Aorta (tissue), 5 donors: Measurements from ENCODE around the gene PARL. TPM values are rescaled to one million over a fixed set of nuclear protein-coding genes. Genes with fewer than 3 reads are reported as not detected.

ENCODE experiments used
- ATAC-seq: fragments of 200-7000 bp; cut with Tn5 transposase; one replicate; pipeline ENCODE4 v1.9.1; 2022; ENCODE audit warnings: moderate library complexity; ENCODE audit not compliant: low FRiP score
- DNase-seq, 2 donors: peaks; one replicate each; pipeline ENCODE4 v3.0.0-alpha.2; 2020
- H3K27ac ChIP-seq, 2 donors: one replicate each; pipeline ENCODE4 v1.5.1; 2013; ENCODE audit warnings: low read length in 2 of 2, mild to moderate bottlenecking in 2 of 2, moderate library complexity in 2 of 2, control low read depth in 1 of 2, inconsistent platforms in 1 of 2, low read depth in 1 of 2
- H3K27me3 ChIP-seq, 2 donors: one replicate each; pipeline ENCODE4 v1.6.1; 2013; ENCODE audit warnings: control low read depth in 1 of 2, low read length in 1 of 2, mild to moderate bottlenecking in 1 of 2, moderate library complexity in 1 of 2; ENCODE audit not compliant: insufficient read depth in 2 of 2, control insufficient read depth in 1 of 2
- H3K36me3 ChIP-seq, 2 donors: one replicate each; pipeline ENCODE4 v1.6.1; 2013; ENCODE audit warnings: control low read depth in 1 of 2, low read length in 1 of 2, mild to moderate bottlenecking in 1 of 2; ENCODE audit not compliant: insufficient read depth in 2 of 2, control insufficient read depth in 1 of 2
- H3K4me1 ChIP-seq, 2 donors: one replicate each; pipeline ENCODE4 v1.6.1; 2013; ENCODE audit warnings: low read length in 2 of 2, control low read depth in 1 of 2, mild to moderate bottlenecking in 1 of 2, moderate library complexity in 1 of 2; ENCODE audit not compliant: insufficient read depth in 2 of 2, control insufficient read depth in 1 of 2
- H3K4me3 ChIP-seq, 2 donors: one replicate each; pipeline ENCODE4 v1.5.1; 2013; ENCODE audit warnings: low read length in 2 of 2, control low read depth in 1 of 2, mild to moderate bottlenecking in 1 of 2
- H3K9me3 ChIP-seq: one replicate; pipeline ENCODE4 v1.6.1; 2013; ENCODE audit warnings: mild to moderate bottlenecking, low read length; ENCODE audit not compliant: control insufficient read depth
- WGBS, 2 donors: extraction: QIAGEN DNeasy Blood & Tissue Kit; methylation state at CpG; one replicate each; pipeline ENCODE4 v1.1.7; 2013; 5-methylcytosine and 5-hydroxymethylcytosine counted together
- intact Hi-C, 2 donors: fragments of 100-400 bp; cut with DNase I; formaldehyde crosslinking; loops; one replicate each; pipeline versions ENCODE4 v1.14.2 to v1.15.0; 2022
- polyA plus RNA-seq, 2 donors: library from polyadenylated mRNA; stranded (reverse); fragments of 200-250 nt; gene quantifications; one replicate each; pipeline ENCODE4 v1.2.3, GENCODE V29; 2013
- total RNA-seq, 2 donors: library from RNA; stranded (reverse); fragmentation: NEBNext Ultra II Directional; extraction: Animal tissue kit (Norgen Biotek cat#: 25700); gene quantifications; one replicate each; pipeline ENCODE4 v1.2.1, GENCODE V29; 2021
- donor health status: healthy with polysubstance abuse.
- donor health status: Bipolar disorder and iron deficiency.
- donor health status: DM: no; HTN: no; CAD: no.
- donor health status: DM: no; HTN: no; CAD: no.
- donor health status: DM: yes; HTN: yes; CAD: no.

PARL gene
- total and polyA plus RNA-seq, 4 donors, result 49.5 to 76.4 (median 60.3) TPM

DNA sequence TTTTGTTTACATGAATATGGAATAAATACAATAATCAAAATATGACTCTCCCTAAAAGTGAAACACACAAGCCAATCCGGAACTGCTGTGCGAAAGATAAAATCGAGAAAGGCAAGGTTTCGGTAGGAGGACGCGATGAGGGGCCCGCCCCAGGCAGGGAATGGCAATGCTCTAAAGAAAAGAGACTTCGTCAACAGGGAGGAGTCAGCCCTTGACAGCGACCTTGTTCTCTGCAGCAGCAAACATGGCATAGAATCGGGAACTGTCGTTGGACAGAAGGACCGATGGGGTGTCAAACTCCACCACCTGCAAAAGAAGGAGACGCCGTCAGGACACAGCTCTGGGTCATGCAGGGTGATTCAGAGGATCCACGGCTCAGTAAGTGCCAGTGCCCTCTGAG, 36.4 kb upstream of the PARL start:
- Histone ChIP-seq H3K4me3 (no peak overlapping the region), H3K36me3 (peaks cover 6 to 9% of the 10 kb centered on the region in 2 donors), H3K4me1 (no peaks in the 10 kb centered on the region), H3K27ac (no peak overlapping the region), H3K9me3 (no peaks in the 10 kb centered on the region), H3K27me3 (no peaks in the 10 kb centered on the region)
- ATAC-seq (no peak), DNase-seq (no peak)
- intact Hi-C loops, result no loop called here
- WGBS, 2 donors, result 94% methylated on average over 15 of the region's 15 CpGs

DNA sequence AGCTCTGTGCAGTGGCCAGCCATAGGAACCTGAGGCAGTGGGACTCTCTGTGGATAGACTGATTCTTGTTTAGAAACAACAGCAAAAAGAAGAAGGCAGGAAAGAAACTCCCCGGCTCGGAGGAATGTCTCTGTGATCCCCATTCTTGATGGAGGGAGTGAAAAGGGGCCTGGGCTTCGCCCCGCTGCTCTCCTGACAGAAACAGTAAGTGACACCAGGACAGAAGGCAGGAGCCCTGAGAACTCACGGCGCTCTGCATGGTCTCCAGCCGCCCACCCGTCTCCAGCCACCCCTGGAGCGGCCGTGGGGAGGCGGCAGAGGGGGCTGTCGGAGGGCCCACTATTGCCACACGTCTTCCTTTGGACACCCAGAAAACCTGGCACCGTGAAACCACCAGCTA, 35.7 kb upstream of the PARL start:
- Histone ChIP-seq H3K27me3 (no peaks in the 10 kb centered on the region), H3K4me3 (no peak overlapping the region), H3K9me3 (no peaks in the 10 kb centered on the region), H3K36me3 (peaks cover 6 to 8% of the 10 kb centered on the region in 2 donors), H3K4me1 (no peaks in the 10 kb centered on the region), H3K27ac (no peak overlapping the region)
- WGBS, 2 donors, result 90 to 93% methylated on average over 14 of the region's 14 CpGs
- DNase-seq (no peak), ATAC-seq (no peak)
- intact Hi-C loops, result no loop called here

DNA sequence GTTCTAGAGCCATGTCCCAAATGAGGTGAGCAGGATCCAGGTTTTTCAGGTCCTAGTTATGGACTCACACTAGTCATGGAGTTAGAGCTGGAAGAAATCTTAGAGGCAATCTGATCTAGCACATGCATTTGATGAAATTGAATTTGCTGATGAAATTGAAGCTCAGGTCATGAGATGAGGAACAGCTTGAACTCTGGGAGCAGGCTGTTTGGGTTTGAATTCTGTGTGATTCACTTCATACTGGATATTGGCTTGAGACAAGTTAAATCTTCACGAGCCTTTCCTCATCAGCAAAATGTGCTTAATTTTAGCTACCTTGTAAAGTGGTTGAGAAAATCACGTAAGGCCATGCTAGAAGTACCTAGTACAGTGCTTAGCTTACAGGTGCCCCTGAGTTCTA, 33.5 kb upstream of the PARL start:
- 80 to 85% methylated on average over 2 of the region's 2 CpGs for WGBS, 2 donors

DNA sequence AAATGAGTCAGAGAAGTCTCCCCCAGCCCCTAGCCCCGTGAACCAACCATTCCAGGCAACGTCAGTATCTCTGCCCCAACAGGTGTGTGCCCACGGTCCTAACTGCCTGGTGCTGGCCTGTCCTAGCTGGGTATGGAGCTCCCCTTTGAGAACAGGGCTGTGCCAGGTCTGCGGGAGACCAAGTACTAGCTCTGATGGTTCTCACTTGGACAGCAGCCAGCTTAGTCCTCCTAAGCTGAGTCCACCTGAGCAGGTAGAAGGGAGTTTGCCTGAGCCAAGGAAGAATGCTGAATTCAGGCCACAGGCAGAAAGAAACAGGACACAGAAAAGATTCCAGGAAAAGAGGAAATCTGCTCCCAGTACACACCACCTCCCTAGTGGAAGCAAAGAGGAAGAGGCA, 33.1 kb upstream of the PARL start:
- Histone ChIP-seq H3K27ac (no peak overlapping the region), H3K27me3 (no peaks in the 10 kb centered on the region), H3K9me3 (no peaks in the 10 kb centered on the region), H3K36me3 (peaks cover 0 to 3% of the 10 kb centered on the region in 2 donors), H3K4me1 (no peaks in the 10 kb centered on the region), H3K4me3 (no peak overlapping the region)
- ATAC-seq (no peak), DNase-seq (no peak)
- intact Hi-C loops, result no loop called here
- 84 to 85% methylated on average over 4 of the region's 4 CpGs for WGBS, 2 donors

More for the DNA sequence above, 33.5 kb upstream of the PARL start:
- Histone ChIP-seq H3K4me3 (no peak overlapping the region), H3K27ac (no peak overlapping the region), H3K36me3 (peaks cover 0 to 3% of the 10 kb centered on the region in 2 donors), H3K9me3 (no peaks in the 10 kb centered on the region), H3K27me3 (no peaks in the 10 kb centered on the region), H3K4me1 (no peaks in the 10 kb centered on the region)
- intact Hi-C loops, result no loop called here
- DNase-seq, result no peak
- no peak for ATAC-seq

DNA sequence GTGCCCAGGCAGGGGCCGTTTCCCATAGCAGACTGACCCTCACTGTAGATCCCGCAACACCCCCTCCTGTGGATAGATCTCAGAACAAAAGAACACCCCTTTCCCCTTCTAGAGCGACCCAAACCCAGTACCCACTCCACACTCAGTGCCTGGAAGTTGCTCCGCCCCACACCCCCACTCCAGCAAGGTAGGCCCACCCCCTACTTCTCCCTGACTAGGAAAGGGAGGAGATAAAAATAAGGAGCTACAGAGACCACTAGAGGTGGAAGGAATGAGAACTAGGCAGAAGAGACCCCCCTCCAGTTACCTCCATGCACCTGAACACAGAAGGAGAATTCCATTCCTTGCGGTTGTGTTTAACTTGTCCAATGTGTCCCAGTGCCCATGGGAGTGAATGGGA, 30.2 kb upstream of the PARL start:
- intact Hi-C loops, result no loop called here
- H3K27me3 ChIP-seq, result no peaks in the 10 kb centered on the region
- no peak overlapping the region for H3K27ac ChIP-seq
- H3K36me3 ChIP-seq, result peaks cover 0 to under 1% of the 10 kb centered on the region in 2 donors
- no peak for DNase-seq
- H3K4me1 ChIP-seq, result no peaks in the 10 kb centered on the region
- no peak overlapping the region for H3K4me3 ChIP-seq
- WGBS, 2 donors, result 86 to 90% methylated on average over 5 of the region's 5 CpGs
- no peak for ATAC-seq
- no peaks in the 10 kb centered on the region for H3K9me3 ChIP-seq

DNA sequence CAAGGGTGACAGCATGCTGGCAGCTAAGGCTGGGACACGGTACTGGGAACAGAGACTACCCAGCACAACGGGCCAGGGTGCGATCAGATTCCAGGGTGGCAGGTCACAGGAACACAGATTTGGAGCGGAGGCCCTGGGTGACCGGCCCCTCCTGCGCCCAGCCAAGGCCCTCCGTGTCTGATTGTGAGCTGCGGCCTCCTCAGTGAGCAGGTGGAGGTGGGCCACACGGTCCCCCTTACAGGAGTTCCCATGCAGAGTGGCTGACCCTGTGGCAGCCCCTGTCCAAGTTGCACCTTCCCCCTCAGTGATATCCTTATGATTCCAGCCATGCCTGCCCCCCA, 28.9 kb upstream of the PARL start:
- H3K4me3 ChIP-seq, result no peak overlapping the region
- no peaks in the 10 kb centered on the region for H3K9me3 ChIP-seq
- H3K27ac ChIP-seq, result no peak overlapping the region
- ATAC-seq, result no peak
- no peak for DNase-seq
- 77 to 90% methylated on average over 9 of the region's 9 CpGs for WGBS, 2 donors
- H3K36me3 ChIP-seq, result no peaks in the 10 kb centered on the region
- no peaks in the 10 kb centered on the region for H3K27me3 ChIP-seq
- intact Hi-C loops, result no loop called here
- H3K4me1 ChIP-seq, result no peaks in the 10 kb centered on the region

DNA sequence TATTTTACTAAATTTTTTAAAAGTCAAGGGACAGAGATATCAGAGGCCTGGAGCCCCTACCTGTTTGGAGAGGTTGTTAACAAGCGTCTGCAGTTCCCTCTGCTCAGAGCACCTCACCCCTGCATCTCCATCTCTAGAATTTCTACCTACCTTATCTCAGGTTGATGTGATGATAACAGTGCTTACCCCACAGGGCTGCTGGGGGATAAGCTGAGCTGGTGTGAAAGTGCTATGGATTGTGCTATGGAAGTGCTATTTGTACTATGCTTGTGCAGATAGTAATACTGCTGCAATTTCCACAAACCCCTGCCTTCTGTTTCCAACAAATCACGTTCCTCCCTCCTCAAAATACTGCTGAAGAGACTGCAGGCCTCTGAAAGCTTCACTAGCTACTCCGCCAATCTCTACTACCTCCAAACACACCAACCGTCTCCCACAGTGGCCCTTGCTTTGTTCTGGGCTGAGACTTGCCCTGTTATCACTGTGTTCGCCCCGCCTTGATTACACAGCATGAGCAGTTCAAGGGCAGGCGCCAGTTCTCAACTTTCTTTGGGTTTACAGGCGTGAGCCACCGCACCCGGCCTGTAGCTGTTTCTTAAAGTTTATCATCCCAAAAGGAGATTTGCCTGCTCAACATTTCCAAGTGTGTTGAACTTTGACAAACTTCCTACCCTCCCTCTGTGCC, 28.4 kb upstream of the PARL start:
- H3K4me3 ChIP-seq, result no peak overlapping the region
- no peak for DNase-seq
- no peak for ATAC-seq
- H3K9me3 ChIP-seq, result no peaks in the 10 kb centered on the region
- H3K36me3 ChIP-seq, result no peaks in the 10 kb centered on the region
- intact Hi-C loops, result no loop called here
- H3K27me3 ChIP-seq, result no peaks in the 10 kb centered on the region
- H3K4me1 ChIP-seq, result no peaks in the 10 kb centered on the region
- no peak overlapping the region for H3K27ac ChIP-seq
- 86 to 88% methylated on average over 10 of the region's 10 CpGs for WGBS, 2 donors

DNA sequence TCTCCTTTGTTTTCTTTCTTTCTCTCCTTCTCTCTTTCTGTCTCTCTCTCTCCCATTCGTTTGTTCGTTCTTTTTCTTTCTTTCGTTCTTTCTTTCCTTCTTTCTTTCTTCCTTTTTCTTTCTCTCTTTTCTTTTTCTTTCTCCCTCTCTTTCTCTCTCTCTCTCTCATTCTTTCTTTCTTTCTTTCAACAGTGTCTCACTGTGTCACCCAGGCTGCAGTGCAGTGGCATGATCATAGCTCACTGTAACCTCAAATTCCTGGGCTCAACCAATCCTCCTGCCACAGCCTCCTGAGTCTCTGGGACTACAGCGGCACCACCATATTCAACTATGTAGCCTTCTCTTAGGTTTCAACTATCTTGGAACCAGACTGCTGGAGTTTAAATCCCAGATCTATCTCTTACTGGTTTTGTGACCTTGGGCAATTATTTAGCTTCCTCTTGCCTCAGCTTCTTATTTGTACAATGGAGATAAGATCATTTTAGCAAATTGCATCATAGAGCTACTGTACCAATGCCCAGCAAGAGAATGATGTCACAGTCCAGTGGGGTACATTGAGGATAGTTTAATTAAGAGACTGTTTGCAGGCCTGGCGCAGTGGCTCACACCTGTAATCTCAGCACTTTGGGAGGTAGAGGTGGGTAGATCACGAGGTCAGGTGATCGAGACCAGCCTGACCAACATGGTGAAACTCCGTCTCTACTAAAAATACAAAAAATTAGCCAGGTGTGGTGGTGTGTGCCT, 27.3 kb upstream of the PARL start:
- H3K9me3 ChIP-seq, result no peaks in the 10 kb centered on the region
- H3K27ac ChIP-seq, result no peak overlapping the region
- DNase-seq, result no peak
- no peaks in the 10 kb centered on the region for H3K36me3 ChIP-seq
- intact Hi-C loops, result no loop called here
- H3K27me3 ChIP-seq, result no peaks in the 10 kb centered on the region
- 82 to 89% methylated on average over 8 of the region's 8 CpGs for WGBS, 2 donors
- no peak overlapping the region for H3K4me3 ChIP-seq
- no peak for ATAC-seq
- H3K4me1 ChIP-seq, result no peaks in the 10 kb centered on the region

DNA sequence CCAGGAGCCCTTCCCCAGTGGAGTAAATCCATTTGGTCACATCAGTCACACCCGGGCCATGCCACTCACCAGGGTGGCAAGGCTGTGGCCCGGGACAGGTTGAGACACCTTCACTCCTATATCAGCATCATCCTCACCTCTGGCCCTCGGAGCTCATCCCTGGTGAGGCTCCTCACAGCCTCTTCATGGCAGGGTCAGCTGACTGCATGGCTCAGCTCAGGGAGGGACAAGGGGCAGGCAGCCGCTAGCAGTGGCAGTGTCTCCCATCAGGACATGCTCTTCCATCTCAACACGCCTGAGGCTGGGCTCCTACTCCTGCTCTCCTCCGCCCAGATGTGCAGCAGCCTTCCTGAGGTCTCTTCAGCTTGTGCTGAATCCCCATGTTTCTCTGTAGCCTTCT, 26.4 kb upstream of the PARL start:
- Histone ChIP-seq H3K27ac (no peak overlapping the region), H3K27me3 (no peaks in the 10 kb centered on the region), H3K36me3 (no peaks in the 10 kb centered on the region), H3K4me3 (no peak overlapping the region), H3K4me1 (no peaks in the 10 kb centered on the region), H3K9me3 (no peaks in the 10 kb centered on the region)
- WGBS, 2 donors, result 77 to 80% methylated on average over 6 of the region's 6 CpGs
- DNase-seq (no peak), ATAC-seq (no peak)
- intact Hi-C loops, result no loop called here
